Kidney epithelial cell (primary cell): ENCODE data around the gene CENPT. TPM values are rescaled to one million over a fixed set of nuclear protein-coding genes. Genes with fewer than 3 reads are reported as not detected.

ENCODE experiments used
- DNase-seq: peaks from one replicate; pipeline ENCODE4 v3.0.0-alpha.2; 2010; ENCODE audit warnings: low read depth
- H3K27me3 ChIP-seq: 2 replicates; pipeline ENCODE4 v1.6.0; 2011; ENCODE audit warnings: low read length; ENCODE audit not compliant: control insufficient read depth, insufficient read depth
- H3K36me3 ChIP-seq: 2 replicates; pipeline ENCODE4 v1.5.1; 2011; ENCODE audit warnings: low read length; ENCODE audit not compliant: control insufficient read depth, insufficient read depth
- H3K4me3 ChIP-seq: 2 replicates; pipeline ENCODE4 v1.5.1; 2011; ENCODE audit warnings: low read depth, mild to moderate bottlenecking, control low read depth, low read length
- CTCF ChIP-seq: IDR thresholded peaks from 2 replicates; pipeline ENCODE4 v1.5.1; 2011; ENCODE audit warnings: mild to moderate bottlenecking, moderate library complexity, low read length, control low read depth, inconsistent platforms; ENCODE audit not compliant: insufficient read depth, poor library complexity, severe bottlenecking
- total RNA-seq: library from RNA; depleted of rRNA; stranded (reverse); fragments of >200 nt; gene quantifications from 2 replicates; pipeline ENCODE4 v1.2.3, GENCODE V29; 2015

CENPT gene
- total RNA-seq, 1 donor from 2014 or later = 30.3 TPM

DNA sequence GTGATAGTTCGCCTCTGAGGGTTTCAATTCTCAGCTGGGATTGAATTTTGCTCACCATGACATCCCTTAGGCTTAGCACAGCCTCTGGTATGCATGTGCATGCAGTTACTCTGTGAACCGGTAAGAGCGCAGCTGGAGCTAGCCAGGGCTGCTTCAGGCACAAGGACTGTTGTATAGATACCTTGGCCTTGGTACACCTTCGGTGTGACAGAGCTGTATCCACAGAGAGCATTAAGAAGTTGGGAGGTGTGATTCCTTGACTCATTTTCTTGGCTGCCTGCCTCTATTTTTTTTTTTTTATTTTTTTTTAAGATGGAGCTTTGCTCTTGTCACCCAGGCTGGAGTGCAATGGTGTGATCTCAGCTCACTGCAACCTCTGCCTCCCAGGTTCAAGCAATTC is 3.0 kb downstream of the CENPT start:
- TF ChIP-seq CTCF = no peak
- no peak for DNase-seq
- Histone ChIP-seq H3K36me3 (peaks cover 3% of the 10 kb centered on the region), H3K4me3 (no peak overlapping the region), H3K27me3 (no peaks in the 10 kb centered on the region)

GRCh38 chr16:67843343-67843765 is 4.1 kb downstream of the CENPT start:
- no peaks in the 10 kb centered on the region for H3K27me3 ChIP-seq
- TF ChIP-seq CTCF = no peak
- peak overlapping the region; percentile 97 for H3K4me3 ChIP-seq
- H3K36me3 ChIP-seq = no peaks in the 10 kb centered on the region
- DNase-seq = no peak

GRCh38 chr16:67842509-67843342 is 4.8 kb downstream of the CENPT start:
- Histone ChIP-seq H3K36me3 (no peaks in the 10 kb centered on the region), H3K4me3 (peak overlapping the region; percentile 97), H3K27me3 (no peaks in the 10 kb centered on the region)
- no peak for DNase-seq
- TF ChIP-seq CTCF = peak; percentile 39

- Histone ChIP-seq H3K27me3 (no peaks in the 10 kb centered on the region), H3K36me3 (no peaks in the 10 kb centered on the region), H3K4me3 (peak within 1 kb of the TSS; percentile 97)
- DNase-seq = no peak
- peak; percentile 83 for TF ChIP-seq CTCF
Observed at GRCh38 chr16:67841816-67842508, 5.5 kb downstream of the CENPT start, which contains the start of gene THAP11. Gene THAP11 (plus strand): TSS chr16:67842320. CDS start chr16:67842555, 235 bp downstream.

GRCh38 chr16:67841198-67841815 is 6.2 kb downstream of the CENPT start:
- TF ChIP-seq CTCF = no peak
- Histone ChIP-seq H3K27me3 (no peaks in the 10 kb centered on the region), H3K4me3 (peak overlapping the region; percentile 18), H3K36me3 (no peaks in the 10 kb centered on the region)
- no peak for DNase-seq
